H9 (cell line): ENCODE results near the gene SCIN. TPM values are rescaled to one million over a fixed set of nuclear protein-coding genes. Genes with fewer than 3 reads are reported as not detected.

Source experiments
- DNase-seq: peaks from one replicate; pipeline ENCODE4 v3.0.0-alpha.2; 2017
- H2AFZ ChIP-seq: one replicate; pipeline ENCODE4 v1.6.1; 2013; ENCODE audit warnings: mild to moderate bottlenecking, low read length, control low read depth, moderate library complexity
- H2AK5ac ChIP-seq: 2 replicates; pipeline ENCODE4 v1.6.1; 2013; ENCODE audit warnings: low read length, control low read depth, mixed read lengths; ENCODE audit not compliant: insufficient read length
- H2BK120ac ChIP-seq: one replicate; pipeline ENCODE4 v1.6.1; 2013; ENCODE audit warnings: low read depth, mild to moderate bottlenecking, low read length, control low read depth, inconsistent platforms; ENCODE audit not compliant: poor library complexity, severe bottlenecking
- H2BK12ac ChIP-seq: 2 replicates; pipeline ENCODE4 v1.6.1; 2013; ENCODE audit warnings: low read length, control low read depth, mixed read lengths, low read depth; ENCODE audit not compliant: insufficient read length
- H2BK15ac ChIP-seq: 2 replicates; pipeline ENCODE4 v1.6.1; 2013; ENCODE audit warnings: low read depth, low read length, control low read depth
- H2BK20ac ChIP-seq: one replicate; pipeline ENCODE4 v1.6.1; 2013; ENCODE audit warnings: low read depth, mild to moderate bottlenecking, low read length, control low read depth, inconsistent platforms; ENCODE audit not compliant: poor library complexity, severe bottlenecking
- H2BK5ac ChIP-seq: 2 replicates; pipeline ENCODE4 v1.6.1; 2013; ENCODE audit warnings: low read length, control low read depth, mixed read lengths; ENCODE audit not compliant: insufficient read length
- H3K14ac ChIP-seq: 2 replicates; pipeline ENCODE4 v1.6.1; 2013; ENCODE audit warnings: low read length, control low read depth; ENCODE audit not compliant: insufficient read depth
- H3K18ac ChIP-seq: 2 replicates; pipeline ENCODE4 v1.6.1; 2013; ENCODE audit warnings: low read depth, mild to moderate bottlenecking, mixed read lengths, low read length, control low read depth; ENCODE audit not compliant: insufficient read length
- H3K23ac ChIP-seq: 2 replicates; pipeline ENCODE4 v1.6.1; 2013; ENCODE audit warnings: low read length, control low read depth, mixed read lengths, low read depth; ENCODE audit not compliant: insufficient read length
- H3K23me2 ChIP-seq: 2 replicates; pipeline ENCODE4 v1.6.1; 2013; ENCODE audit warnings: low read depth, mild to moderate bottlenecking, mixed read lengths, low read length, control low read depth; ENCODE audit not compliant: insufficient read length, poor library complexity, severe bottlenecking
- H3K27ac ChIP-seq: 2 replicates; pipeline ENCODE4 v1.5.1; 2013; ENCODE audit warnings: low read length, control low read depth, mixed read lengths, low read depth; ENCODE audit not compliant: insufficient read length
- H3K27me3 ChIP-seq: 2 replicates; pipeline ENCODE4 v1.6.1; 2013; ENCODE audit warnings: low read length, control low read depth, inconsistent platforms; ENCODE audit not compliant: insufficient read depth
- H3K4ac ChIP-seq: 2 replicates; pipeline ENCODE4 v1.6.1; 2013; ENCODE audit warnings: low read depth, mild to moderate bottlenecking, control low read depth, inconsistent platforms, low read length, moderate library complexity
- H3K4me1 ChIP-seq: 2 replicates; pipeline ENCODE4 v1.6.1; 2013; ENCODE audit warnings: low read length, control low read depth, inconsistent platforms; ENCODE audit not compliant: insufficient read depth
- H3K4me2 ChIP-seq: 2 replicates; pipeline ENCODE4 v1.6.1; 2013; ENCODE audit warnings: low read length, control low read depth, mixed read lengths; ENCODE audit not compliant: insufficient read length, insufficient read depth
- H3K56ac ChIP-seq: 2 replicates; pipeline ENCODE4 v1.6.1; 2013; ENCODE audit warnings: low read depth, mild to moderate bottlenecking, mixed read lengths, low read length, control low read depth; ENCODE audit not compliant: insufficient read length
- H3K79me1 ChIP-seq: 2 replicates; pipeline ENCODE4 v1.6.1; 2013; ENCODE audit warnings: low read depth, mild to moderate bottlenecking, moderate library complexity, low read length, control low read depth, inconsistent platforms; ENCODE audit not compliant: insufficient read depth, poor library complexity, severe bottlenecking
- H3K79me2 ChIP-seq: 2 replicates; pipeline ENCODE4 v1.6.1; 2013; ENCODE audit warnings: low read length, control low read depth, inconsistent platforms; ENCODE audit not compliant: insufficient read depth
- H3K9ac ChIP-seq: 2 replicates; pipeline ENCODE4 v1.6.1; 2013; ENCODE audit warnings: low read length, control low read depth, mixed read lengths; ENCODE audit not compliant: insufficient read length; ENCODE audit errors: extremely low read depth
- H3K9me3 ChIP-seq: one replicate; pipeline ENCODE4 v1.6.1; 2013; ENCODE audit warnings: low read depth, low read length, inconsistent platforms; ENCODE audit not compliant: control insufficient read depth
- H3T11ph ChIP-seq: one replicate; pipeline ENCODE4 v1.6.1; 2013; ENCODE audit warnings: mild to moderate bottlenecking, low read length, control low read depth, inconsistent platforms
- H4K20me1 ChIP-seq: one replicate; pipeline ENCODE4 v1.6.1; 2013; ENCODE audit not compliant: control insufficient read depth, insufficient read length, insufficient read depth
- H4K5ac ChIP-seq: 2 replicates; pipeline ENCODE4 v1.6.1; 2013; ENCODE audit warnings: low read depth, mild to moderate bottlenecking, mixed read lengths, low read length, control low read depth; ENCODE audit not compliant: insufficient read length
- H4K8ac ChIP-seq: replicated peaks from 2 replicates; pipeline ENCODE4 v1.6.1; 2013; ENCODE audit warnings: low read length, control low read depth, mixed read lengths, low read depth; ENCODE audit not compliant: insufficient read length
- H4K91ac ChIP-seq: 2 replicates; pipeline ENCODE4 v1.6.1; 2013; ENCODE audit warnings: low read depth, mild to moderate bottlenecking, moderate library complexity, mixed read lengths, low read length, control low read depth; ENCODE audit not compliant: insufficient read length
- H3K27ac Mint-ChIP-seq, 3 experiments: 2 replicates in 2 of 3; 3 replicates in 1 of 3; pipeline ENCODE4 v1.8.0; 2020 to 2021; ENCODE audit warnings: mixed read lengths in 3 of 3, mild to moderate bottlenecking in 1 of 3, moderate library complexity in 1 of 3
- H3K27me3 Mint-ChIP-seq: 2 replicates; pipeline ENCODE4 v1.8.0; 2021; ENCODE audit warnings: low read depth, mild to moderate bottlenecking, moderate library complexity, mixed read lengths
- H3K36me3 Mint-ChIP-seq, 3 experiments: 2 replicates in 2 of 3; 3 replicates in 1 of 3; pipeline ENCODE4 v1.8.0; 2020 to 2021; ENCODE audit warnings: low read depth in 3 of 3, mixed read lengths in 3 of 3; ENCODE audit not compliant: insufficient read depth in 1 of 3
- H3K4me1 Mint-ChIP-seq, 2 experiments: 2 replicates each; pipeline ENCODE4 v1.8.0; 2020; ENCODE audit warnings: mixed read lengths in 2 of 2
- H3K4me3 Mint-ChIP-seq, 2 experiments: 2 replicates in 1 of 2; 3 replicates in 1 of 2; pipeline ENCODE4 v1.8.0; 2020 to 2021; ENCODE audit warnings: mild to moderate bottlenecking in 2 of 2, mixed read lengths in 2 of 2, moderate library complexity in 1 of 2
- H3K9me3 Mint-ChIP-seq, 2 experiments: 2 replicates in 1 of 2; 3 replicates in 1 of 2; pipeline ENCODE4 v1.8.0; 2020; ENCODE audit warnings: mild to moderate bottlenecking in 2 of 2, mixed read lengths in 2 of 2, moderate library complexity in 1 of 2
- CTCF ChIP-seq: fragments of 200-600 bp; sonication (generic); conservative IDR thresholded peaks from 3 replicates; pipeline ENCODE4 v1.8.0; 2021; ENCODE audit warnings: antibody characterized with exemption, mild to moderate bottlenecking
- WGBS: extraction: QIAGEN DNeasy Blood & Tissue Kit; methylation state at CpG from one replicate; pipeline ENCODE4 v1.1.7; 2013; ENCODE audit warnings: missing lambda C conversion rate, low lambda C conversion rate, mixed read lengths; ENCODE audit not compliant: insufficient read length; ENCODE audit errors: extremely low coverage; 5-methylcytosine and 5-hydroxymethylcytosine counted together
- total RNA-seq: library from RNA; stranded (reverse); gene quantifications from 2 replicates; pipeline ENCODE4 v1.2.1, GENCODE V29; 2021

The SCIN gene
- total RNA-seq, 1 experiment from 2014 or later = 0.44 TPM

DNA sequence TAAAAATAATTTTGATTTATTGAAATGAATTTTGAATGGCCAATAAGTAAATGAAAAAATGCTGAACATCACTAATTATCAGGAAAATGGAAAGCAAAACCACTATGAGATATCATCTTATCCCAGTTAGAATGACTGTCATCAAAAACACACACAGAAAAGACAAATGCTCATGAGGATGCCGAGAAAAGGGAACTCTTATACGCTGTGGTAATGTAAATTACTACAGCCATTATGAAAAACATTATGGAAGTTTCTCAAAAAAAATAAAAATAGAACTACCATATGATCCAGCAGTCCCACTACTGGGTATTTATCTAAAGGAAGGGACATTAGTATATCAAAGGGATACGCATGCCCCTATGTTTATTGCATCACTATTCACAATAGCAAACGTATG, 15.8 kb downstream of the SCIN start:
- no peak overlapping the region for H3K18ac ChIP-seq
- H2BK120ac ChIP-seq = no peak overlapping the region
- no peaks in the 10 kb centered on the region for H3K4me1 ChIP-seq
- Mint-ChIP-seq H3K27me3 (no peaks in the 10 kb centered on the region; the same call in 1 of the 2 replicates), H3K4me3 (no peak overlapping the region), H3K36me3 (peaks cover 0 to 4% (median 0%) of the 10 kb centered on the region in 3 experiments; a peak in 2 of 7 replicates), H3K27ac (no peak overlapping the region), H3K4me1 (no peaks in the 10 kb centered on the region), H3K9me3 (peaks cover 0 to 2% of the 10 kb centered on the region in 2 experiments; a peak in 1 of 5 replicates)
- no peak overlapping the region for H4K91ac ChIP-seq
- H2BK20ac ChIP-seq = no peak overlapping the region
- H2BK12ac ChIP-seq = no peak overlapping the region
- H3K9me3 ChIP-seq = no peaks in the 10 kb centered on the region
- no peak overlapping the region for H3K4me2 ChIP-seq
- no peak overlapping the region for H4K8ac ChIP-seq
- no peak overlapping the region for H3K23ac ChIP-seq
- DNase-seq = no peak
- no peak overlapping the region for H3K56ac ChIP-seq
- H3K23me2 ChIP-seq = no peaks in the 10 kb centered on the region
- TF ChIP-seq CTCF = no peak
- no peak overlapping the region for H2AFZ ChIP-seq
- H3K27ac ChIP-seq = no peak overlapping the region
- no CpG with 5 or more reads among the region's 4 CpGs for WGBS
- H4K5ac ChIP-seq = no peak overlapping the region
- no peak overlapping the region for H3K4ac ChIP-seq
- no peaks in the 10 kb centered on the region for H4K20me1 ChIP-seq
- no peaks in the 10 kb centered on the region for H3K27me3 ChIP-seq
- no peaks in the 10 kb centered on the region for H3K79me2 ChIP-seq
- H2BK15ac ChIP-seq = no peak overlapping the region
- H3K9ac ChIP-seq = no peak overlapping the region
- no peak overlapping the region for H2BK5ac ChIP-seq
- H3T11ph ChIP-seq = no peak overlapping the region
- H2AK5ac ChIP-seq = no peak overlapping the region
- H3K79me1 ChIP-seq = no peaks in the 10 kb centered on the region
- no peak overlapping the region for H3K14ac ChIP-seq
